ENCODE measurements around the gene SPEF2.

Gene SPEF2

DNA sequence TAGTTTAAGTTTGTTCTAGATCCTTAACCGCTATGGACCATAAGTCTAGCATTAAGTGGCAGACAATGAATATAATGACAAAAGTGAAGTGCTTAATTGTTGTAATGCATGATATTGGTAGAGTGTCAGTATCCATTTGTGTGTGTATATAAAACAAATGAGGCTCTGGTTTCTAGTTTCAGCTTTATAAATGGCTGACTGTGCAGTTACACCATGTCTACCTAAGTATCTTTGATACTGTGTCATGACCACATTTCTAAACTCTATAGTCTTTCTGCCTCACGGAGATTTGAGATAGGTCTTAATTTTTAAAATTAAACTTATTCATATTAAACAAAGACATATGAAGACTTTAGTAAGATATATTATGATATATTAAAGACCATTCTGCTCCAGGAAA lies 92.0 kb downstream of the SPEF2 start:
- H3K4me1 Mint-ChIP-seq (ENCODE audit: low read depth): peaks cover 4% of the 10 kb centered on the region

DNA sequence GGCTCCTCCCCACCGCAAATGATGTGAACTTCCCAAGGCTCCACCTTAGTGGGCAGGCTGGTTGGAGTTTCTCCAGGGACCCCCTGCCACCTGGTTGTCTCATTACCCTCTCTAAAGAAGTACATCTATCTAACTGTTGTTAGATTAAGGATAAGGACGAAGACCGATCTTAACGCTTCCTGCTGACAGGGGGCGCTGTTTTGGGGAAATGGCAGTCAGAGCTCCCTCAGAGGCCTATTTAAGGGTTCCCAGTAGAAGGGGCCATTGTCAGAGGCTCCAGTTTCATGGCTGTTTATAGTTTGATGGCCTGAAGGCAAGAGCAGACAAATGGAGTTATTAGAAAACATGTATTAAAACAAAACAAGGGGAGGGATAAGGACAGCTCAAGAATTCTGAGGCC lies 100.1 kb downstream of the SPEF2 start:
- intact Hi-C loops (cut with micrococcal nuclease): no loop called here
- Mint-ChIP-seq H3K4me3 (no peak overlapping the region), H3K9me3 (peaks cover 11% of the 10 kb centered on the region), H3K4me1 (ENCODE audit: low read depth) (no peaks in the 10 kb centered on the region), H3K27me3 (no peaks in the 10 kb centered on the region), H3K36me3 (ENCODE audit: low read depth) (no peaks in the 10 kb centered on the region), H3K27ac (no peak overlapping the region)

More for the DNA sequence above, 92.0 kb downstream of the SPEF2 start:
- intact Hi-C loops (cut with micrococcal nuclease): no loop called here
- Mint-ChIP-seq H3K9me3 (peaks cover 9% of the 10 kb centered on the region), H3K27ac (no peak overlapping the region), H3K27me3 (no peaks in the 10 kb centered on the region), H3K36me3 (ENCODE audit: low read depth) (no peaks in the 10 kb centered on the region), H3K4me3 (no peak overlapping the region)

- Mint-ChIP-seq H3K9me3 (peaks cover 6% of the 10 kb centered on the region), H3K36me3 (ENCODE audit: low read depth) (no peaks in the 10 kb centered on the region), H3K4me1 (ENCODE audit: low read depth) (peaks cover 5% of the 10 kb centered on the region), H3K27ac (no peak overlapping the region), H3K27me3 (no peaks in the 10 kb centered on the region), H3K4me3 (no peak overlapping the region)
- intact Hi-C loops (cut with micrococcal nuclease): no loop called here
These were observed 118.1 kb downstream of the SPEF2 start for GRCh38 chr5:35735718-35736117.

DNA sequence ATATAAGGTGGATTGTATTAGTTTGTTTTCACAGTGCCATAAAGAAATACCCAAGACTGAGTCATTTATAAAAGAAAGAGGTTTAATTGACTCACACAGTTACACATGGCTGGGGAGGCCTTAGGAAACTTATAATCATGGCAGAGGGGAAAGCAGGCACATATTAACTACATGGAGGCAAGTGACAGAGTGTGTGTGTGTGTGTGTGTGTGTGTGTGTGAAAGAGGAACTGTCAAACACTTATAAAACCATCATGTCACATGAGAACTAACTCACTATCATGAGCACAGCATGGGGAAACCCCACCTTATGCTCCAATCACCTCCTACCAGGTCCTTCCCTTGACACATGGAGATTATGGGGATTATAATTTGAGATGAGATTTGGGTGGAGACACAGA lies 118.6 kb downstream of the SPEF2 start:
- Mint-ChIP-seq H3K4me1 (ENCODE audit: low read depth) (peaks cover 5% of the 10 kb centered on the region), H3K4me3 (no peak overlapping the region), H3K27me3 (no peaks in the 10 kb centered on the region), H3K27ac (no peak overlapping the region), H3K9me3 (peaks cover 6% of the 10 kb centered on the region), H3K36me3 (ENCODE audit: low read depth) (no peaks in the 10 kb centered on the region)
- intact Hi-C loops (cut with micrococcal nuclease): no loop called here

DNA sequence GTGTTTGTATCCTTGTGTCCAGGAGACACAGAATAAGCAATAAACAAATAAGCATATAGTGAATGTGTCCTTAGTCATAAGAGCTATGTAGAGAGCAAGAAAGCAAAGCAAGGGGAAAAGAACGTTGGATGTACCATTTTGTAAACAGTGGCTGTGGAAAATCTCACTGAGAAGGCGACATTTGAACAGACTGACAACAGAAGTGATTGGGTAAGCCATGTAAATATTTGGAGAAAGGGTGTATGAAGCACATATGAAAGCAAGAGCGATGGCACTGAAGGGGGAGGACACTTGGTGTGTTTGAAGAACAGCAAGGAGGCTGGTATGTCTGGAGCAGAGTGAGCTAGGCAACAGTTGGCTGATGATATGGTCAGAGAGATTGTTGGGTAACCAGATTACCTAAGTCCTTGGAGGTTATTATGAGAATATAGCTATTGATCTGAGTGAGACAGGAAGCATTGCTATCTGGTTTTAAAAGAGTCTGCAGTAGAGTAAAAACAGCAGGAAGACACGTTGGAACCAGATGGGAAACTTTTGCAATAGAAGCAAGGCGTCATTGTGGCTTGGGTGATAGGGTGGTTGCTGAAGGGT lies 123.6 kb downstream of the SPEF2 start:
- Mint-ChIP-seq H3K36me3 (ENCODE audit: low read depth) (no peaks in the 10 kb centered on the region), H3K27ac (no peak overlapping the region)
- intact Hi-C loops (cut with micrococcal nuclease): no loop called here

DNA sequence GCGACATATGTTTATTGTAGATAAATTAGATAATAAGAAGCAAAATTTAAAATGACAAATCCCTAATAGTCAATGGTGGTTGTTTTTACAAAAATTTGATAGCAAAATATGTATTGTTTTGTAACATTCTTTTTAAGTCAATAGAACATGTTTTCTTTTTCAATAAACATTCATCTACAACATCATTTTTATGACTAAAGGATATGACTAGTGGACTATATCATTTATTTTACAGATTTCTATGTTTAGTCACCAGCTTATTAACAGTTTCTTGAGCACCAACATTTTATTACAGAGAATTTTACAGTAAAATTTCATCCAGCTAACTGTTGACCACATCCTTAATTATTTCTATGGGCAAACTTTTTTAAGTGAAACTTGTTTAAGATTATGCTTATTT lies 124.3 kb downstream of the SPEF2 start:
- Mint-ChIP-seq H3K36me3 (ENCODE audit: low read depth) (no peaks in the 10 kb centered on the region), H3K27ac (no peak overlapping the region), H3K27me3 (no peaks in the 10 kb centered on the region), H3K9me3 (peaks cover 15% of the 10 kb centered on the region), H3K4me3 (no peak overlapping the region), H3K4me1 (ENCODE audit: low read depth) (no peaks in the 10 kb centered on the region)
- intact Hi-C loops (cut with micrococcal nuclease): no loop called here

More for the DNA sequence above, 123.6 kb downstream of the SPEF2 start:
- peaks cover 3% of the 10 kb centered on the region for H3K4me1 Mint-ChIP-seq (ENCODE audit: low read depth)
- H3K9me3 Mint-ChIP-seq: peaks cover 12% of the 10 kb centered on the region
- H3K27me3 Mint-ChIP-seq: no peaks in the 10 kb centered on the region
- no peak overlapping the region for H3K4me3 Mint-ChIP-seq

DNA sequence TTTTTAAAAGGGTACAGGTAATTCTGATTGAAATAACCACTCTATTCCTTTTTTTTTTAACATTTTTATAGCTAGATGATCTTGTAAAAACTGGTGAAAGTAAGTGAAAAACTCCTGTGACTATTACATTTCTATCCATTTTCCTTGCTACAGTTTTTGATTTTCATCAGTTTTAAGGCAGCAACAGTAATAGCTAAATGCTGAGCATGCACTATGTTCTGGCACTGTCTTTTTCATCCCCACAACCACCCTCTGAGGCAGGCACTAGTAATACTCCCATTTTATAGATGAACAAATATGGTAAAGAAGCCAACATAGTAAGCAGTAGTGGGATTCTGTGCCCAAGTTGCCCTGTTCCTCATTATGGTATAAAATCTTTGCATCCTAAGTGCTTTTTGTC lies 126.0 kb downstream of the SPEF2 start:
- H3K27me3 Mint-ChIP-seq: no peaks in the 10 kb centered on the region
- H3K27ac Mint-ChIP-seq: no peak overlapping the region
- H3K4me3 Mint-ChIP-seq: no peak overlapping the region
- H3K4me1 Mint-ChIP-seq (ENCODE audit: low read depth): no peaks in the 10 kb centered on the region
- H3K36me3 Mint-ChIP-seq (ENCODE audit: low read depth): no peaks in the 10 kb centered on the region
- peaks cover 29% of the 10 kb centered on the region for H3K9me3 Mint-ChIP-seq
- intact Hi-C loops (cut with micrococcal nuclease): no loop called here

DNA sequence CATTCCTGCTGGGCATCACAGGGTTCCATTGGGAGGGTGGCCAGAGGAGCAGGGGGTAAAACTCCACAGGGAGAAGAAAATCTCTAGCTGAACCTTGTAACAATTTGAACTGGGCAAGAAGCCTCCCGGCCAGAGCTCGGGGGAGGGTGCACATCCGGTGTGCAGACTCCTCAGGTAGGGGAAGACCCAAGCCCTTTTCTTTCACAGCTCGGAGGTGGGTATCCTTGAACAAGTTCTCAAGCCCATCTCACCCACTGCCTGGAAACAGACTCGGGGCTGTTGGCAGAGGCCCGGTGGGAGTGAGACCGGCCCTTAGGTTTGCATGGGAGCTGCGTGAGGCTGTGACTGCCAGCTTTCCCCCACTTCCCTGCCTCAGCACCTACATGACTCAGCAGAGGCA lies 127.5 kb downstream of the SPEF2 start:
- Mint-ChIP-seq H3K4me3 (no peak overlapping the region), H3K27ac (no peak overlapping the region), H3K36me3 (ENCODE audit: low read depth) (no peaks in the 10 kb centered on the region)

DNA sequence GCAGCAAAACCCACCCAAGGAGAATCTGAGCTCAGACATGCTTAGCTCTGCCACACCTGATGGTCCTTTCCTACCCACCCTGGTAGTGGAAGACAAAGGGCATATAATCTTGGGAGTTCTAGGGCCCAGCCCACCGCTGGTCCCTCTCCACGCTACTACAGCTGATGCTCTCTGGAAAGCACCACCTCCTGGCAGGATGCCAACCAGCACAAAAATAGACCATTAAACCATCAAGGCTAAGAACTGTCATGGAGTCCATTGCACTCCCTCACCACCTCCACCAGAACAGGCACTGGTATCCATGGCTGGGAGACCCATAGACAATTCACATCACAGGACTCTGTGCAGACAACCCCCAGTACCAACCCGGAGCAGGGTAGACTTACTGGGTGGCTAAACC lies 128.0 kb downstream of the SPEF2 start:
- H3K27ac Mint-ChIP-seq: no peak overlapping the region
- H3K4me3 Mint-ChIP-seq: no peak overlapping the region
- H3K4me1 Mint-ChIP-seq (ENCODE audit: low read depth): no peaks in the 10 kb centered on the region
- no peaks in the 10 kb centered on the region for H3K27me3 Mint-ChIP-seq
- peaks cover 29% of the 10 kb centered on the region for H3K9me3 Mint-ChIP-seq
- no peaks in the 10 kb centered on the region for H3K36me3 Mint-ChIP-seq (ENCODE audit: low read depth)
- intact Hi-C loops (cut with micrococcal nuclease): no loop called here

More for the DNA sequence above, 127.5 kb downstream of the SPEF2 start:
- Mint-ChIP-seq H3K4me1 (ENCODE audit: low read depth) (no peaks in the 10 kb centered on the region), H3K27me3 (no peaks in the 10 kb centered on the region), H3K9me3 (peaks cover 29% of the 10 kb centered on the region)
- intact Hi-C loops (cut with micrococcal nuclease): no loop called here

- no peaks in the 10 kb centered on the region for H3K4me1 Mint-ChIP-seq (ENCODE audit: low read depth)
- peaks cover 15% of the 10 kb centered on the region for H3K9me3 Mint-ChIP-seq
- no peak overlapping the region for H3K4me3 Mint-ChIP-seq
- H3K27me3 Mint-ChIP-seq: no peaks in the 10 kb centered on the region
- H3K36me3 Mint-ChIP-seq (ENCODE audit: low read depth): no peaks in the 10 kb centered on the region
- no peak overlapping the region for H3K27ac Mint-ChIP-seq
- intact Hi-C loops (cut with micrococcal nuclease): no loop called here
These were observed 134.3 kb downstream of the SPEF2 start for GRCh38 chr5:35752012-35752411.

GRCh38 chr5:35753500-35753899 lies 135.8 kb downstream of the SPEF2 start:
- Mint-ChIP-seq H3K4me3 (no peak overlapping the region), H3K36me3 (ENCODE audit: low read depth) (no peaks in the 10 kb centered on the region), H3K4me1 (ENCODE audit: low read depth) (no peaks in the 10 kb centered on the region), H3K27me3 (no peaks in the 10 kb centered on the region), H3K27ac (no peak overlapping the region), H3K9me3 (peaks cover under 1% of the 10 kb centered on the region)
- intact Hi-C loops (cut with micrococcal nuclease): no loop called here

GRCh38 chr5:35754481-35754880 lies 136.8 kb downstream of the SPEF2 start:
- no peaks in the 10 kb centered on the region for H3K27me3 Mint-ChIP-seq
- no peak overlapping the region for H3K27ac Mint-ChIP-seq
- no peaks in the 10 kb centered on the region for H3K9me3 Mint-ChIP-seq
- intact Hi-C loops (cut with micrococcal nuclease): no loop called here
- H3K36me3 Mint-ChIP-seq (ENCODE audit: low read depth): no peaks in the 10 kb centered on the region
- no peaks in the 10 kb centered on the region for H3K4me1 Mint-ChIP-seq (ENCODE audit: low read depth)
- no peak overlapping the region for H3K4me3 Mint-ChIP-seq

- Mint-ChIP-seq H3K27ac (no peak overlapping the region), H3K36me3 (ENCODE audit: low read depth) (no peaks in the 10 kb centered on the region)
These were observed 138.3 kb downstream of the SPEF2 start for GRCh38 chr5:35755966-35756365.

DNA sequence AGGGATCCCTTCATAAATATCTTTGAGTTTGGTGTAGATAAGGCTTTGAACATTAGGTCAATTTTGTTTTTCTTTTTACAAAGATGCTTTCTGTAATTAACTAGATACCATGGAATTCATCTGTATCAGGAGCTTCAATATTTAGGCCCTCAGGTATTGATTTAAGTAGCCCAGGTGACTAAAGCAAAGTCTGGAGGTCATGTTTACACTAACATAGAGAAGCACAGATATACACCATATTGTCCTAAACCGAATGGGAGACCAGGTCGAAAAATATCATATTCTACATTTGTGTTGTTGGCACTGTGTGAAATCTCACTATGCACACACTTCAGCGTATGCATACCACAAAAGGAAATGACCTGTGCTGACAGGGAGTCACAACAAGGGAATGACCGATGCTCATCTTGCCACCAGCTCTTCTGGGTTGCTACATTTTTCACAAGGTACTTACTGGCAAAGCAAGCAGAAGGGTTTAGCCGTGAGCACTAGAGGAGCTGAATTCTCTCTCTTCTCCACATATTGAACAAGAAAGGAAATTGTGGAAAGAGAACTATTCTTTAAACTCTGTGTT lies 140.6 kb downstream of the SPEF2 start:
- Mint-ChIP-seq H3K36me3 (ENCODE audit: low read depth) (no peaks in the 10 kb centered on the region), H3K4me1 (ENCODE audit: low read depth) (no peaks in the 10 kb centered on the region), H3K9me3 (no peaks in the 10 kb centered on the region), H3K27me3 (no peaks in the 10 kb centered on the region), H3K4me3 (no peak overlapping the region), H3K27ac (no peak overlapping the region)
- intact Hi-C loops (cut with micrococcal nuclease): no loop called here

More at GRCh38 chr5:35755966-35756365, 138.3 kb downstream of the SPEF2 start:
- no peaks in the 10 kb centered on the region for H3K4me1 Mint-ChIP-seq (ENCODE audit: low read depth)
- no peak overlapping the region for H3K4me3 Mint-ChIP-seq
- no peaks in the 10 kb centered on the region for H3K9me3 Mint-ChIP-seq
- intact Hi-C loops (cut with micrococcal nuclease): no loop called here
- H3K27me3 Mint-ChIP-seq: no peaks in the 10 kb centered on the region

DNA sequence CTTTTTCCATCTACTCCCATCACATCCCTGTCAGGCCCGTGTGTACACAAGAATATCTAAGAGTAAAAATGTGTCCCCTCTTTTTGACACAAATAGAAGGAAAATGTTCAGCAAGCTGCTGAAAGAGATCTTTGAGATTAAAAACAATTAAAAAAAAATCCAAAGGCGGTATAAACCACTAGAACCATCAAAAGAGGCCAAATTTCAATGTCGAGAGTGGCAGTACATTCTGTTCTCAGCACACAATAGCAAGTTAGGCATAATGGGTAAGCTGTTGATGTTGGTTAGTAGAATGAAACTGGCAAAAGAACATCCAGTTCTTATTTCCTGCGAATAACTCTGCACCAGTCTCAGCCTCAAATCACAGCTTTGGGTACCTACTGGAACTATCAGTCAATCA lies 143.9 kb downstream of the SPEF2 start:
- intact Hi-C loops (cut with micrococcal nuclease): no loop called here
- H3K36me3 Mint-ChIP-seq (ENCODE audit: low read depth): no peaks in the 10 kb centered on the region
- H3K27ac Mint-ChIP-seq: no peak overlapping the region
- H3K27me3 Mint-ChIP-seq: no peaks in the 10 kb centered on the region
- H3K4me1 Mint-ChIP-seq (ENCODE audit: low read depth): no peaks in the 10 kb centered on the region
- H3K4me3 Mint-ChIP-seq: no peak overlapping the region
- H3K9me3 Mint-ChIP-seq: no peaks in the 10 kb centered on the region
